OCI-LY7 (cell line): ENCODE data around the gene GSK3A. TPM values are rescaled to one million over a fixed set of nuclear protein-coding genes. Genes with fewer than 3 reads are reported as not detected.

Experiments
- BruUV-seq: library from RNA; stranded (reverse); fragments of 400-500 nt; replicated peaks from 2 replicates; lab custom pipeline; 2021; lab: Mats Ljungman, UMichigan
- CTCF ChIA-PET: fragments of 300-600 bp; sonication (Branson Sonifier 250); formaldehyde crosslinking; loops from one replicate; lab custom pipeline; 2022; ENCODE audit warnings: antibody characterized with exemption; ENCODE audit not compliant: unreplicated experiment; lab: Charles Lee
- POLR2A ChIA-PET: fragments of 300-600 bp; sonication (Branson Sonifier 250); formaldehyde crosslinking; loops from one replicate; lab custom pipeline; 2022; ENCODE audit warnings: antibody characterized with exemption; lab: Charles Lee
- DNase-seq: peaks from one replicate; pipeline ENCODE4 v3.0.0-alpha.2; 2015; ENCODE audit warnings: low spot score
- H2AFZ ChIP-seq: fragments of 200-600 bp; sonication (generic), shearing (Covaris generic); 2 replicates; pipeline ENCODE4 v1.6.1; 2014; ENCODE audit warnings: mild to moderate bottlenecking, antibody characterized with exemption, low read length, moderate library complexity
- H3K27ac ChIP-seq: fragments of 200-600 bp; sonication (generic); 2 replicates; pipeline ENCODE4 v1.5.1; 2014; ENCODE audit warnings: mixed run types, low read depth, mild to moderate bottlenecking, moderate library complexity, low read length, inconsistent platforms; ENCODE audit not compliant: poor library complexity, severe bottlenecking
- H3K36me3 ChIP-seq: fragments of 200-600 bp; sonication (generic); 2 replicates; pipeline ENCODE4 v1.6.1; 2014; ENCODE audit warnings: mild to moderate bottlenecking, antibody characterized with exemption, low read length, moderate library complexity, mixed read lengths; ENCODE audit not compliant: insufficient read depth
- H3K4me1 ChIP-seq: fragments of 200-600 bp; sonication (generic); 2 replicates; pipeline ENCODE4 v1.5.1; 2014; ENCODE audit warnings: mild to moderate bottlenecking, low read length; ENCODE audit not compliant: insufficient read depth, poor library complexity, severe bottlenecking
- H3K4me2 ChIP-seq: fragments of 200-600 bp; sonication (generic); 2 replicates; pipeline ENCODE4 v1.6.1; 2014; ENCODE audit warnings: mild to moderate bottlenecking, low read length
- H3K4me3 ChIP-seq: fragments of 200-600 bp; sonication (generic); 2 replicates; pipeline ENCODE4 v1.5.1; 2014; ENCODE audit warnings: mild to moderate bottlenecking, low read depth, low read length; ENCODE audit not compliant: poor library complexity, severe bottlenecking
- H3K79me2 ChIP-seq: fragments of 200-600 bp; sonication (generic); 2 replicates; pipeline ENCODE4 v1.6.1; 2016; ENCODE audit warnings: low read depth, mild to moderate bottlenecking, low read length, moderate library complexity, mixed read lengths; ENCODE audit not compliant: insufficient read depth
- H3K9me2 ChIP-seq: fragments of 200-600 bp; sonication (generic); 2 replicates; pipeline ENCODE4 v1.6.1; 2016; ENCODE audit warnings: mild to moderate bottlenecking, low read length, mixed read lengths; ENCODE audit not compliant: insufficient read depth
- H3K9me3 ChIP-seq: fragments of 200-600 bp; sonication (generic); 2 replicates; pipeline ENCODE4 v1.6.1; 2014; ENCODE audit warnings: mild to moderate bottlenecking, mixed run types, low read length, mixed read lengths
- H4K20me1 ChIP-seq: fragments of 200-600 bp; sonication (generic); 2 replicates; pipeline ENCODE4 v1.6.1; 2014; ENCODE audit warnings: mild to moderate bottlenecking, antibody characterized with exemption, low read length, moderate library complexity, mixed read lengths; ENCODE audit not compliant: insufficient read depth
- CTCF ChIP-seq: fragments of 200-600 bp; sonication (generic); conservative IDR thresholded peaks from 2 replicates; pipeline ENCODE4 v1.5.1; 2014; ENCODE audit warnings: mild to moderate bottlenecking, antibody characterized with exemption, low read length, moderate library complexity, mixed read lengths
- EZH2phosphoT487 ChIP-seq: fragments of 200-600 bp; sonication (generic); IDR thresholded peaks from 2 replicates; pipeline ENCODE4 v1.6.1; 2018; ENCODE audit warnings: low read depth, borderline replicate concordance, mild to moderate bottlenecking, mixed run types, antibody characterized with exemption, low read length, moderate library complexity, mixed read lengths
- intact Hi-C: fragments of 100-400 bp; cut with micrococcal nuclease; formaldehyde crosslinking; loops from one replicate; pipeline ENCODE4 v1.10.0; 2022; ENCODE audit not compliant: unreplicated experiment
- total RNA-seq, 2 experiments: library from RNA; depleted of rRNA in 1 of 2; stranded (reverse); fragments of >200 nt in 1 of 2; shearing (Covaris generic) in 1 of 2; gene quantifications; 2 replicates each; pipeline ENCODE4 v1.2.3, GENCODE V29; 2014 to 2022

Gene GSK3A
- total RNA-seq, 2 experiments from 2014 or later, result 20.9 to 29.2 TPM

GRCh38 chr19:42280815-42281145 is 38.4 kb upstream of the GSK3A start:
- no peak for TF ChIP-seq EZH2phosphoT487
- no peak for TF ChIP-seq CTCF
- BruUV-seq, result no TSS peak
- intact Hi-C loops, result loop anchor here (1.0 to 10.0 kb wide), 4 partner anchors 36 to 416 kb away; partner anchors contain the start of gene RPS19
- no peaks in the 10 kb centered on the region for H3K9me2 ChIP-seq
- peaks cover 13% of the 10 kb centered on the region for H3K79me2 ChIP-seq
- no peak for DNase-seq
- H3K9me3 ChIP-seq, result no peaks in the 10 kb centered on the region
- H3K4me1 ChIP-seq, result peaks cover 50% of the 10 kb centered on the region
- no peak overlapping the region for H2AFZ ChIP-seq
- peak overlapping the region; percentile 83 for H3K4me3 ChIP-seq
- H4K20me1 ChIP-seq, result peaks cover 10% of the 10 kb centered on the region; the same call in 1 of the 2 replicates
- H3K4me2 ChIP-seq, result peak overlapping the region; percentile 93
- peak overlapping the region; percentile 82 for H3K27ac ChIP-seq
- CTCF ChIA-PET, result no interaction called here
- POLR2A ChIA-PET, result interaction anchor here (0.5 to 2.6 kb wide), 4 partner anchors 20 to 38 kb away, joined by 3 to 9 read pairs (median 6); partner anchors contain the start of genes GSK3A, PAFAH1B3 and PRR19
- no peaks in the 10 kb centered on the region for H3K36me3 ChIP-seq

- TF ChIP-seq CTCF (peak; percentile 89), EZH2phosphoT487 (no peak)
- CTCF ChIA-PET, result interaction anchor here (0.6 to 1.6 kb wide), 4 partner anchors 10 to 156 kb away, joined by 3 to 10 read pairs (median 6); no protein-coding TSS in a partner anchor
- peak overlapping the region; percentile 82 for H3K27ac ChIP-seq
- H3K36me3 ChIP-seq, result 0 out of 2 replicates have a peak, but pooled peaks cover under 1% of the 10 kb centered on the region
- H3K9me2 ChIP-seq, result no peaks in the 10 kb centered on the region
- peak overlapping the region; percentile 83 for H3K4me3 ChIP-seq
- peaks cover 6% of the 10 kb centered on the region; the same call in 1 of the 2 replicates for H4K20me1 ChIP-seq
- peak; percentile 97 for DNase-seq
- H3K4me1 ChIP-seq, result peaks cover 43% of the 10 kb centered on the region
- intact Hi-C loops, result loop anchor here (1.0 to 10.0 kb wide), 4 partner anchors 36 to 415 kb away; partner anchors contain the start of gene RPS19
- H3K4me2 ChIP-seq, result peak overlapping the region; percentile 93
- TSS peak; percentile 82 for BruUV-seq
- POLR2A ChIA-PET, result interaction anchor here (0.5 to 2.6 kb wide), 6 partner anchors 9 to 147 kb away, joined by 3 to 11 read pairs (median 6); partner anchors contain the start of genes ERF, GSK3A, PAFAH1B3 and POU2F2
- no peaks in the 10 kb centered on the region for H3K9me3 ChIP-seq
- H2AFZ ChIP-seq, result peak overlapping the region; percentile 32; the same call in 1 of the 2 replicates
- H3K79me2 ChIP-seq, result peaks cover 7% of the 10 kb centered on the region
Observed at GRCh38 chr19:42279902-42280814, 37.8 kb upstream of the GSK3A start.
